ENCODE results near the gene GRM4.

DNA sequence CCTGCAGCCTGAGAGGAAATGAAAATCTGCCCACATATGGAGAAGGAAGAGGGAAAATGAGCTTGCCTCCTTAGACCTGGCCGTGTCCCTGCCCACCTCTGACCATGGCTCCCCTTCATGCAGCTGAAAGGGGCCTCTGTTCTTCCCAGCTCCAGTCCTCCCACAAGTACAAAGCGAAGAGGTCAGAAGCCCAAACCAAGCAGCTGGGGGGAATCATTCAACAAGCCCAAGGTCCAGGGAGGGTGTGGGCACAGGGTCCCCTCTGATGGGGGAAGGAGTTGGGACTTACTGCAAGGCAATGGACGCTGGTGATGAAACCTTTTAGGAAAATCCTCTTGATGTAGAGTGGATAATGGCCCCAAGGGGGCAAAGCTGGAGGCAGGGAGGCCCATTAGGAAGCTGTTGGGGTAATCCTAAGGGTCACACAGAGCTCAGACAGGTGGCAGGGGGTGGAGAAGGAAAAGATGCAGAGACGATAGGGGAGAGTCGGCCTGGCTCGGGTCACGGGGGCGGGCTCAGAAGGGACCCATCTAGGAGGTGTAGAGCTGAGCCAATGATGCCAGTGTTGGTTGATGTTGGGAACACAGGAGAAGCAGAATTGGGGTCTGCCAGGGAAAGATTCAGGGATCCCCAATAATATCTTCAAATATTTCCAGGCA lies 16.1 kb upstream of the GRM4 start:
- TF ChIP-seq, protein P1, sequence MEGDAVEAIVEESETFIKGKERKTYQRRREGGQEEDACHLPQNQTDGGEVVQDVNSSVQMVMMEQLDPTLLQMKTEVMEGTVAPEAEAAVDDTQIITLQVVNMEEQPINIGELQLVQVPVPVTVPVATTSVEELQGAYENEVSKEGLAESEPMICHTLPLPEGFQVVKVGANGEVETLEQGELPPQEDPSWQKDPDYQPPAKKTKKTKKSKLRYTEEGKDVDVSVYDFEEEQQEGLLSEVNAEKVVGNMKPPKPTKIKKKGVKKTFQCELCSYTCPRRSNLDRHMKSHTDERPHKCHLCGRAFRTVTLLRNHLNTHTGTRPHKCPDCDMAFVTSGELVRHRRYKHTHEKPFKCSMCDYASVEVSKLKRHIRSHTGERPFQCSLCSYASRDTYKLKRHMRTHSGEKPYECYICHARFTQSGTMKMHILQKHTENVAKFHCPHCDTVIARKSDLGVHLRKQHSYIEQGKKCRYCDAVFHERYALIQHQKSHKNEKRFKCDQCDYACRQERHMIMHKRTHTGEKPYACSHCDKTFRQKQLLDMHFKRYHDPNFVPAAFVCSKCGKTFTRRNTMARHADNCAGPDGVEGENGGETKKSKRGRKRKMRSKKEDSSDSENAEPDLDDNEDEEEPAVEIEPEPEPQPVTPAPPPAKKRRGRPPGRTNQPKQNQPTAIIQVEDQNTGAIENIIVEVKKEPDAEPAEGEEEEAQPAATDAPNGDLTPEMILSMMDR (conservative IDR thresholded peaks at IDR 0.05; ENCODE audit: low read length): no peak
- TF ChIP-seq EZH2phosphoT487 (IDR thresholded peaks at IDR 0.05; ENCODE audit: borderline replicate concordance): no peak
